ENCODE data around the gene KLF15.

Gene KLF15

GRCh38 chr3:126370606-126371005 is 13.4 kb upstream of the KLF15 start:
- Histone ChIP-seq H3K9me3 (ENCODE audit: control insufficient read depth, insufficient read depth, low read depth, low read length) (no peaks in the 10 kb centered on the region), H3K4me3 (ENCODE audit: low read depth, low read length) (no peak overlapping the region), H3K36me3 (ENCODE audit: control insufficient read depth in 2 of 2, insufficient read depth in 1 of 2, low read length in 2 of 2) (no peaks in the 10 kb centered on the region), H3K27ac (ENCODE audit: extremely low read depth, low read depth, low read length) (no peak overlapping the region), H3K4me1 (ENCODE audit: control insufficient read depth, insufficient read depth, low read length) (no peaks in the 10 kb centered on the region)
- ChIA-PET POLR2A (no interaction called here), CTCF (no interaction called here)
- TF ChIP-seq ZFP69B (tag by site-specific recombination; IDR thresholded peaks at IDR 0.05), result no peak
- TF ChIP-seq ZNF174 (tag by site-specific recombination; IDR thresholded peaks at IDR 0.05), result no peak
- no peak for TF ChIP-seq MZF1 (tag by site-specific recombination; IDR thresholded peaks at IDR 0.05; ENCODE audit: borderline replicate concordance)
- TF ChIP-seq KLF1 (tag by site-specific recombination; IDR thresholded peaks at IDR 0.05), result no peak
- TF ChIP-seq ZNF426 (tag by site-specific recombination; IDR thresholded peaks at IDR 0.05), result no peak
- no peak for TF ChIP-seq ZBTB7A (tag by site-specific recombination; IDR thresholded peaks at IDR 0.05; ENCODE audit: low read depth)
- no peak for TF ChIP-seq IKZF3 (tag by site-specific recombination; IDR thresholded peaks at IDR 0.05)
- no peak for TF ChIP-seq ZNF2 (tag by site-specific recombination; IDR thresholded peaks at IDR 0.05)
- no peak for TF ChIP-seq ZNF23 (tag by site-specific recombination; IDR thresholded peaks at IDR 0.05; ENCODE audit: borderline replicate concordance)

DNA sequence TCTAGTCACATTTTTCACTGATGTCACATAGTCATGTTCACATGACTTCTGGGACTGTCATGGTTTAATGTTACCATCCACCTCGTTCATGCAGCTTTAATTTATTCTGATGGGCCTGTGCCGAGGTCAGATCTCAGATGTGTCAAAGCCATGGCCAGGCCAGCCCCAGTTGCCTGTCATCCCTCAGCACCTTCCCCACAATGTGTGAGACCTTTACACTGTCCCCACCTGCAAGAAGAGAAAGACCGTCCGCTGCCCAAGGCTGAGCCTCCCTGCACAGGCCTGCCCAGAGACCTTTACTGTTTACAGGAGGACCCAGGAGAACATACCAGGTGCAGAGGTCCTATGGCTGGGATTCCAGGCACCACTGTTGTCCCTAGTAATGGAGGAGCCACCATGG is 12.8 kb upstream of the KLF15 start:
- Histone ChIP-seq H3K36me3 (ENCODE audit: control insufficient read depth in 2 of 2, insufficient read depth in 1 of 2, low read length in 2 of 2) (no peaks in the 10 kb centered on the region), H3K4me1 (ENCODE audit: control insufficient read depth, insufficient read depth, low read length) (no peaks in the 10 kb centered on the region), H3K4me3 (ENCODE audit: low read depth, low read length) (no peak overlapping the region), H3K9me3 (ENCODE audit: control insufficient read depth, insufficient read depth, low read depth, low read length) (no peaks in the 10 kb centered on the region), H3K27ac (ENCODE audit: extremely low read depth, low read depth, low read length) (no peak overlapping the region)
- CTCF ChIA-PET, result no interaction called here
- POLR2A ChIA-PET, result no interaction called here
- TF ChIP-seq ZNF140 (tag by site-specific recombination; IDR thresholded peaks at IDR 0.05) (no peak), PRDM4 (tag by site-specific recombination; IDR thresholded peaks at IDR 0.05) (no peak), SP3 (tag by site-specific recombination; IDR thresholded peaks at IDR 0.05) (no peak), ZNF776 (tag by site-specific recombination; IDR thresholded peaks at IDR 0.05; ENCODE audit: borderline replicate concordance) (no peak), SP7 (tag by site-specific recombination; IDR thresholded peaks at IDR 0.05) (no peak), YY2 (tag by site-specific recombination; IDR thresholded peaks at IDR 0.05) (no peak), ZNF132 (tag by site-specific recombination; IDR thresholded peaks at IDR 0.05; ENCODE audit: borderline replicate concordance) (no peak), ZNF426 (tag by site-specific recombination; IDR thresholded peaks at IDR 0.05) (no peak), ZNF146 (tag by site-specific recombination; IDR thresholded peaks at IDR 0.05) (no peak), HOXD13 (CRISPR knock-in tag; IDR thresholded peaks at IDR 0.05; ENCODE audit: borderline replicate concordance) (no peak), ZNF585B (tag by site-specific recombination; IDR thresholded peaks at IDR 0.05) (no peak), ZNF626 (tag by site-specific recombination; IDR thresholded peaks at IDR 0.05) (no peak)
- TF ChIP-seq, protein P1, sequence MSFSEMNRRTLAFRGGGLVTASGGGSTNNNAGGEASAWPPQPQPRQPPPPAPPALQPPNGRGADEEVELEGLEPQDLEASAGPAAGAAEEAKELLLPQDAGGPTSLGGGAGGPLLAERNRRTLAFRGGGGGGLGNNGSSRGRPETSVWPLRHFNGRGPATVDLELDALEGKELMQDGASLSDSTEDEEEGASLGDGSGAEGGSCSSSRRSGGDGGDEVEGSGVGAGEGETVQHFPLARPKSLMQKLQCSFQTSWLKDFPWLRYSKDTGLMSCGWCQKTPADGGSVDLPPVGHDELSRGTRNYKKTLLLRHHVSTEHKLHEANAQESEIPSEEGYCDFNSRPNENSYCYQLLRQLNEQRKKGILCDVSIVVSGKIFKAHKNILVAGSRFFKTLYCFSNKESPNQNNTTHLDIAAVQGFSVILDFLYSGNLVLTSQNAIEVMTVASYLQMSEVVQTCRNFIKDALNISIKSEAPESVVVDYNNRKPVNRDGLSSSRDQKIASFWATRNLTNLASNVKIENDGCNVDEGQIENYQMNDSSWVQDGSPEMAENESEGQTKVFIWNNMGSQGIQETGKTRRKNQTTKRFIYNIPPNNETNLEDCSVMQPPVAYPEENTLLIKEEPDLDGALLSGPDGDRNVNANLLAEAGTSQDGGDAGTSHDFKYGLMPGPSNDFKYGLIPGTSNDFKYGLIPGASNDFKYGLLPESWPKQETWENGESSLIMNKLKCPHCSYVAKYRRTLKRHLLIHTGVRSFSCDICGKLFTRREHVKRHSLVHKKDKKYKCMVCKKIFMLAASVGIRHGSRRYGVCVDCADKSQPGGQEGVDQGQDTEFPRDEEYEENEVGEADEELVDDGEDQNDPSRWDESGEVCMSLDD (tag by site-specific recombination; IDR thresholded peaks at IDR 0.05), result no peak
- TF ChIP-seq, protein P2, sequence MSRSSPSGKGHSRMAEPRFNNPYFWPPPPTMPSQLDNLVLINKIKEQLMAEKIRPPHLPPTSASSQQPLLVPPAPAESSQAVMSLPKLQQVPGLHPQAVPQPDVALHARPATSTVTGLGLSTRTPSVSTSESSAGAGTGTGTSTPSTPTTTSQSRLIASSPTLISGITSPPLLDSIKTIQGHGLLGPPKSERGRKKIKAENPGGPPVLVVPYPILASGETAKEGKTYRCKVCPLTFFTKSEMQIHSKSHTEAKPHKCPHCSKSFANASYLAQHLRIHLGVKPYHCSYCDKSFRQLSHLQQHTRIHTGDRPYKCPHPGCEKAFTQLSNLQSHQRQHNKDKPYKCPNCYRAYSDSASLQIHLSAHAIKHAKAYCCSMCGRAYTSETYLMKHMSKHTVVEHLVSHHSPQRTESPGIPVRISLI (tag by site-specific recombination; IDR thresholded peaks at IDR 0.05), result no peak
- TF ChIP-seq, protein P3, sequence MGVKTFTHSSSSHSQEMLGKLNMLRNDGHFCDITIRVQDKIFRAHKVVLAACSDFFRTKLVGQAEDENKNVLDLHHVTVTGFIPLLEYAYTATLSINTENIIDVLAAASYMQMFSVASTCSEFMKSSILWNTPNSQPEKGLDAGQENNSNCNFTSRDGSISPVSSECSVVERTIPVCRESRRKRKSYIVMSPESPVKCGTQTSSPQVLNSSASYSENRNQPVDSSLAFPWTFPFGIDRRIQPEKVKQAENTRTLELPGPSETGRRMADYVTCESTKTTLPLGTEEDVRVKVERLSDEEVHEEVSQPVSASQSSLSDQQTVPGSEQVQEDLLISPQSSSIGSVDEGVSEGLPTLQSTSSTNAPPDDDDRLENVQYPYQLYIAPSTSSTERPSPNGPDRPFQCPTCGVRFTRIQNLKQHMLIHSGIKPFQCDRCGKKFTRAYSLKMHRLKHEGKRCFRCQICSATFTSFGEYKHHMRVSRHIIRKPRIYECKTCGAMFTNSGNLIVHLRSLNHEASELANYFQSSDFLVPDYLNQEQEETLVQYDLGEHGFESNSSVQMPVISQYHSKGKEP (tag by site-specific recombination; IDR thresholded peaks at IDR 0.05), result no peak
